ENCODE measurements around the gene SLC49A3. TPM values are rescaled to one million over a fixed set of nuclear protein-coding genes. Genes with fewer than 3 reads are reported as not detected.
"Not testable (repeated sequence)": the region's sequence is repeated elsewhere in the genome, so short reads cannot be mapped to it uniquely, and the experiment has no call there.

SLC49A3 gene
- total RNA-seq, 1 experiment from 2014 or later = not detected

DNA sequence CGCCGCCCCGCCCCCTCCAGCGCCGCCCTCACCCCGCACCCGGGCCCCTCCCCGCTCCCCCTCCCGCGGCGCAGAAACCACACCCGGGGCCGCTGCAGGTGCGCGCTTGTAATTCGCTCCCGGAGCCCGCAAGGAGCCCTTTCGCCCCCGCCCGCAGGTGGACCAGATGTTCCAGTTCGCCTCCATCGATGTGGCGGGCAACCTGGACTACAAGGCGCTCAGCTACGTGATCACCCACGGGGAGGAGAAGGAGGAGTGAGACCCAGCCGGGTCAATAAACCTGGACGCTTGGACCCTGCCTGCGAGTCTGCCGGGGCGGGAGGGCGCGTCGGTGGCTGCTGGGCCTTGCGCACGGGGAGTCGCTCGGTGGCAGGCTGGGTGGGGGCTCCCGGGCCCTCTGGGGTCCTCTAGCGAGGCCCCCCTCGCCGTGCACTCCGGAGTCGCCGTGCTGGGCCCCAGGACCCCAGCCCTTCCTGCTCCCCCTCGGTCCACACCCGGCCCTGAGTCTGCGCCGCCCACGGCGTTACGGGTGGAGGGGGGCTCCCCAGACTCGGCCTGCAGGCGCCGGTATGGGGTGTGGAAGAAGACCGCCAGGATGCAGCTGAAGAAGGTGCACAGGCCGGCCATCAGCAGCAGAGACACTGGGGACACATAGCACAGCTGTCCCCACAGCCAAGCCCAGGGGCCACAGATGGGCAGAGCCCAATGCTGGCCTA, 7.1 kb downstream of the SLC49A3 start:
- DNase-seq (ENCODE audit: low read depth) = no peak

DNA sequence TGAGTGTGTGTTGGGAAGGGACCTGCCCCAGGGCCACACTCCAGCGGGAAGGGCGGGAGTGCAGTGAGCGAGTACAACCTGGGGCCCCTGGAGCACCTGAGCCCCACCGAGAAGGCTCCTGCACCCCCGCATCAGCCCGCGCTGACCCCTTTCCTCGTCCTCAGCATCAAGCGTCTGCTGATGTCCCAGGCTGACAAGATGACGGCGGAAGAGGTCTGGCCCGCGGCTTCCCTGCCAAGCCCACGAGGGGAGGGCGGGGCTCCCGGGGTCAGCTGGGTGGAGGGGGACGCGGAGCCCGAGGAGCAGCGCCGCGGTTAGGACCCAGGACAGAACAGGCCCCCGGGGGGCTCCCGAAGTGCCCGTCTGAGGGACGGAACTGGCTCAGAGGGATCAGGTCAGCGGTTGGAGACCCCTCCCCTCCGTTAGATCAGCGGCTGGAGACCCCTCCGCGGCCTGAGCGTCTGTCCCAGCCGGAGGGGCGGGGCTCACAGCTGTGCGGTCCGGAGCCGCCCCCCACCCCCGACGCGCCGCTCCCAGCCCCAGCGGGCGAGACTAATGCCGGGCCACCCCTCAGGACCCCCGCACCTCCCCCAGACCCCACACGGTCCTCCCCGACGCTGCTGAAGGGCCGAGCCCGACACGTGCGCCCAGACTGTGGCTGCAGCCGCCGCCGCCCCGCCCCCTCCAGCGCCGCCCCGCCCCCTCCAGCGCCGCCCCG, 7.9 kb downstream of the SLC49A3 start:
- DNase-seq (ENCODE audit: low read depth) = peak; percentile 25

DNA sequence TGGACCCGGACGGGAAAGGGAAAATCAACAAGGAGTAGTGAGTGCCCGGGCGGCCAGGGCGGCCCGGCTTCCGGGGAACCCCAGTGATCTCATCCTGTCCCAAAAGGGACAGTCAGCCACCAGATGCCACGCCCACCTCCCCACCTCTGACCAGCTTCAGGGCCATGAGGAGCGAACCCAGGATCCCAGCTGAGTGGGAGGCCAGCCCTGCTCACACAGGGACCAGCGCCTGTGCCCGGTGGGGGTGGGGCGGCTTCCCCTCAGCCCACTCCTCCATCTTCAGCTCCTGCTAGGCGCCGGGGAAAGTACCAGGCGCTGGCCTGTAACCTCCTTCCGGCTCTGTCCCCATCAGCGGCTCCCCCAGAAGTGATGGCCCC, 8.4 kb downstream of the SLC49A3 start:
- DNase-seq (ENCODE audit: low read depth) = no peak

DNA sequence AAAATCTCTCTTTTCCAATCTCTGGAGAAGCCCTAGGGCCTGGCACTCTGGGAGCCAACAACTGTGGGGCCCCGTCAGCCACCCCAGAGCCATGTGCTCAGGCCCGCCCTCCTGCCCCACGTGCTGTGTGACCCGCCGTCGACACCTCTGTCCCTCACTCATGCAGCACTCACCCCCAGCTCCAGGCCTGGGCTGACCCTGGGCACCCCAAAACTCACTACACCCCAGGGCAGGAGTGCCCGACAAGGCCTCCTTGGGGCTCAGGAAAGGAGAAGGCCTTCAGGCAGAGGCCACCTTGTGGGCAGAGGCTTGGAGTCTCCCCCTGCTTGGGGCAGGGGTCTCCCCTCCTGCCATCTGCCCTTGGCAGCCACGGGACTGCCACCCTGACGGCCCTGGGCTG, 8.9 kb downstream of the SLC49A3 start:
- DNase-seq (ENCODE audit: low read depth) = no peak

DNA sequence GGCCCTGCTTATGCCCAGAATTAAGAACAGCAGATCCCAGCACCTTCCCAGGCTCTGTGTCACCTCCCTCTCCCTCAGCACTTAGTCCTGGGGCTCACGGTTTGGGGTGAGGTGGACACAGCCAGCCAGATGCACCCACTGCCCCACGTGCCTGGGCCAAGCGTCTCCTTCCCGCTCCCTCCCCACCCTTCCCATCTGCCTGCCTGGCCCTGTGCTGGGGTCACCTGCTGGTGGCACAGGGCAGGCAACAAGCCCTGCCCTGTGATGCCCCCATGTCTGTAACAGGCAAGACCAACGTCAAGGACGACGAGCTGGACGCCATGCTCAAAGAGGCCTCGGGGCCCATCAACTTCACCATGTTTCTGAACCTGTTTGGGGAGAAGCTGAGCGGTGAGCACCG, 9.3 kb downstream of the SLC49A3 start:
- no peak for DNase-seq (ENCODE audit: low read depth)

DNA sequence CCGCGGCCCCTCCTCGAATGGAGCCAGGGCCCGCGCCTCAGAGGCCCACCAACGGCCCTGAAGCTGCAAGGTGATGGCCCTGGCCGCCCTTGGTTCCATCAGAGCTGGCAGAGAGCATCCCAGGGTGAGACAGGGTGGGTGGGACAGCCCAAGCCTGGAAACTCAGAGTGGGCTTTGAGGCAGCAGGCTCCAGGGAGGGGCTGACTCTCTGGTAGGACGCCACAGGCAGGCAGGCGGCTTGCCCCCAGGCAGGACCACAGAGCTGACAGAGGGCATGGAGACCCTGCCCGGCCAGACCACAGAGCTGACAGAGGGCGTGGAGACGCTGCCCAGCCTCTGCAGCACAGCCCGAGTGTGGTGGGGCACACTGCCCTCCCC, 9.9 kb downstream of the SLC49A3 start:
- no peak for DNase-seq (ENCODE audit: low read depth)

DNA sequence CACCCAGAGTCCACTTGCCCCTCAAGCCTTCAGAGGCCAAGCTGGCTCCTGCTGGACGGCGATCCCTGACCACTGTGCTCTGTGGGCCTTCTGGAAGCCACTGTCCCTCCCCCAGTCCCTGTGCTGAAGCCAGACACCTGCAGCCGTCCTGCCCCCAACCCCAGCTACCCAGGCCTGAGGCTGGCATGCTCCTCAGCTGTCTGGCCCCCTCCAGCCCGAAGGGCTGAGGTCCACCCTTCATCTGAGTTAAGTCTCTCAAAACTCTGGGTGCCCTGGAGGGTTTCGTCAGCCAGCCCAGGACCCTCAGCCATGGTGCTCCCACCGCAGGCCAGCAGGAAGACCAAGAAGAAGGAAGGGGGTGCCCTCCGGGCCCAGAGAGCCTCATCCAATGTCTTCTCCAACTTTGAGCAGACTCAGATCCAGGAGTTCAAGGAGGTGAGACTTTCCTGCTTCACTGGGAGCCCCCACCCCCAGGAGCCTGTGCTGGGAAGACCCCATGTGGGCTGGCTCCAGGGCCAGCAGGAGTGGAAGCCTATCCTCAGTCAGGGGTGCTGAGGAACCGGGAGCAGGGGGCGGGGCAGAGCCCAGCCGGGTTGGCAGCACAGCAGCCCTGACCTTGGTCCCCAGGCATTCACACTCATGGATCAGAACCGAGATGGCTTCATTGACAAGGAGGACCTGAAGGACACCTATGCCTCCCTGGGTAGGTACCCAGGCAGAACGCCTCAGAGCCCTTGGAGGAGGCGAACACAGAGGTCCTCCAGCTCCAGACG, 10.4 kb downstream of the SLC49A3 start:
- DNase-seq (ENCODE audit: low read depth) = no peak

DNA sequence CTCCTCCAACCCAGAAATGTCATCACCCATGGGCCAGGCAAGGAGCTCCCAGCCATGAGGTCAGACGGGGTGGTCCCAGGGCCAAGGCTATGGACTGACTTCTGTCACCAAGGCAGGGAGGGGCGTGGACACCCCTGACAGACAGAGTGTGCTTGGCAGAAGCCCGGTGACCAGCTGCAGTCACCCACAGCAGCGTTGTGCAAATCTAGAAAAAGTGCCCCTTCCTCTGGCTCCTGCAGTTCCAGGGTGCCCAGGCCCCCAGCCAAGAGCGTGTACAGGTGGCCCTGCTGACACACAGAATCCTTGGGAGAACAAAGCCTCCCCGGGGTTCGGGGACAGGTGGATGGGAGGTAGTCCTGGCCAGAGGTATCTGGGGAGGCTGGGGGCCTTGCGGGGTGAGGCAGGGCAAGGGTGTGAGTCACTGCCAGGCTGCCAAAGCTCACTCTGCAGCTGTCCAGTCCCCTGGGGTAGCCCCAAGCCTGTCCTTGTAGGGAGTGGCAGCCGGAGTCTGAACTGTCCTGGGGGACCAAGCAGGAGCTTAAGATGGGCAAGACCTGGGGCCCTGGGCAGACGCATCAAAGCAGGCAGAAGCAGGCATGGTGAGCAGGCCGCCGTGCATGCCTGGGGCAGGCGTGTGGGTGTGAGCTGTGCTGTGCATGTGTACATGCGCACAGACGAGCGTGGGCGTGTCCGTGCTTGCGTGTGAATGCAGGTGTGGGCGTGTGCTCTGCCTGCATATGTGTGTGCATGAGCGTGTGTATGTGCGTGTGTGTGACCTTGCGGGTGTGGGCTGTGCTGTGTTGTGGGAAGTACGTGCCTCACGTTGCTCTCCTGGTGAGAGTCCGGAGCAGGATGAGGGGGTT, 11.3 kb downstream of the SLC49A3 start:
- no peak for DNase-seq (ENCODE audit: low read depth)

DNA sequence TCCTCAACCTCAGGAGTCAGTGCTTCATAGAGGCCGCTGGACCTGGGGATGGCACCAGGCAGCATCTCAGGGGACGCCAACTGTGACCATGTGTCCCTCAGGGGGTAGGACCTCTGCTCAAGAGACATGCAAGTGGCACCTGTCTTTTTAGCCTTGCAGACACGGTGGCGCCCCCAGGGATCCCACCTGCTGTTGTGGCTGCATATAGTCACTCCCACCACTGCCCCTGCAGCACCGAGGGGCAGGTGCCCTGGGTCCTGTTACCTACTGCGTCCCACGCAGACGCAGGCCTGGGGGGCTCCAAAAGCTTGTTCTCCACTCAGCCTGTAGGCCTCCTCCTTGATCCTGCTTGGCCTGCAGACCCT, 12.1 kb downstream of the SLC49A3 start:
- no peak for DNase-seq (ENCODE audit: low read depth)

DNA sequence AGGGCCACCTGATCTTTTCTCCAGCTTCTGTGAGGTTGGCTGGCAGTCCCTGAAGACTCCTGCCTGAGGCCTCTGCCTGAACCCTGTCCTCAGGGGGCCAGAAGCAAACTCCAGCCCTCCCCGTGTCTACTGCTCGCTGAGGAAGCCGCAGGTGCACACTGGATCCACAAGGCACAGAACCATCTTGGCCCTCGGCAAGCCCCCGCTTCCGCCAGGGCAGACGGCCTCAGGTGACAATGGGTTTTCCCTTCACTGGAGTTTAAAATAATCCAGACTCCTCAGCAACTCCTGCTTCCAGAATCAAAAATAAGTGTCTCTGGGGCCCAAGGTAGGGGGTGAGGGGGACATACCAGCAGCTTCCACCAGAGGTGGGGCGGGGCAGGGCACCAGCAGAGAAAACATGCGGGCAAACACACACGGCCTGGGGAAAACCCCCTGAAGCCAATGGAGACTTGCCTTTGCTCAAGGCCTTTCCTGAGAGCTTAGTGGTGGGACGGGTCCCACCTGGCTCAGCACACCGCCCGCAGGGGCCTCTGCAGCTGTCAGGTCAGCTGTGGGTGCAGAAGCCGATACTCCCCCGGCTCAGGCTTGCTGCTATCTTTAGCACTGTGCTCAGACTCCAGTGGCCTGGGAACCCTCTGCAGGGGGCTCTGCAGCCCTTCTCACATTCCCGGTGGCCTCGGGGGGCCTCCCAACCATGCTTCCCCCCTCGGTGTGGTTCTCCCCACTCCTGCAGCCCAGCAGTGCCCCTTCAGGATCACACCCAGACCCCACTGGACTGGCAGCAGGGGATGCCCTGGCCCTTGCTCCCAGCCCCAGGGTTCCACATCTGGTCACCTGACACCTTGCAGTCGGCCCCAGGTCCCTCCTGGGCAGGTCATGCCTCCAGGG, 12.7 kb downstream of the SLC49A3 start:
- no peak for DNase-seq (ENCODE audit: low read depth)

DNA sequence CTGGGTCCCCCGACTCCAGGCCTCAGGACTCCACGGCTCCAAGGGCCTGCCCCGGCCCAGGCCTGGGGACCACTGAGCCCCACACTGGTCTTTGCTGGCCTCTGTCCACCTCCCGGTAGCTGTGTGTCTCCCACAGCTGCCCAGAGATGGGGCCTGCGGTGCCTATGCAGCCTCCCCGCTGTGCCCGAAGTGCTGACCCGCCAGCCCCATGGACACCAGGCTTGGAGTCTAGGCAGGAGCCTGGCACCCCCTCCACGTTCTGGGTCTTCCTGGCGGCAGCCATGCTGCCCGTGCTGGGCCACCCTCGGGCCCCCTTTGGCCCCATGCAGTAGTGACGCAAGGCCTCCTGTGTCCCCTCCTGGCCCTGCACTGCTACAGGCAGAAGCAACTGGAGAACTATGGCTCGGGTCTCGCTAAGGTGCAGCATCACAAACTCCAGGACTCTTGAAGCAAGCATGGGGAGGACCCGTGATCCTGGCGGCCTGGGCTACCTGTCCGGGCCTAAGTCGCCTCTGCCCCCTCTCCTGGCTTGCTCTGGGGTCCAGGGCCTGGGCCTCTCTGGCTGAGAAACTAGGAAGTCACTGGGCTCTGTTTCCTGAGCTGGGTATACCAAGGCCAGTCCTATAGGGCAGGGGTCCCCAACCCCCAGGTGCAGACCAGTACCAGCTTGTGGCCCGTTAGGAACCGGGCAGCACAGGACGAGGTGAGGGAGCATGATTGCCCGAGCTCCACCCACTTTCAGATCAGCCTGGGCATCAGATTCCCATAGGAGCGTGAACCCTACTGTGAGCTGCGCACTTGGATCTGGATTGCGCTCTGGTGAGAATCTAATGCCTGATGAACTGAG, 13.7 kb downstream of the SLC49A3 start:
- no peak for DNase-seq (ENCODE audit: low read depth)

DNA sequence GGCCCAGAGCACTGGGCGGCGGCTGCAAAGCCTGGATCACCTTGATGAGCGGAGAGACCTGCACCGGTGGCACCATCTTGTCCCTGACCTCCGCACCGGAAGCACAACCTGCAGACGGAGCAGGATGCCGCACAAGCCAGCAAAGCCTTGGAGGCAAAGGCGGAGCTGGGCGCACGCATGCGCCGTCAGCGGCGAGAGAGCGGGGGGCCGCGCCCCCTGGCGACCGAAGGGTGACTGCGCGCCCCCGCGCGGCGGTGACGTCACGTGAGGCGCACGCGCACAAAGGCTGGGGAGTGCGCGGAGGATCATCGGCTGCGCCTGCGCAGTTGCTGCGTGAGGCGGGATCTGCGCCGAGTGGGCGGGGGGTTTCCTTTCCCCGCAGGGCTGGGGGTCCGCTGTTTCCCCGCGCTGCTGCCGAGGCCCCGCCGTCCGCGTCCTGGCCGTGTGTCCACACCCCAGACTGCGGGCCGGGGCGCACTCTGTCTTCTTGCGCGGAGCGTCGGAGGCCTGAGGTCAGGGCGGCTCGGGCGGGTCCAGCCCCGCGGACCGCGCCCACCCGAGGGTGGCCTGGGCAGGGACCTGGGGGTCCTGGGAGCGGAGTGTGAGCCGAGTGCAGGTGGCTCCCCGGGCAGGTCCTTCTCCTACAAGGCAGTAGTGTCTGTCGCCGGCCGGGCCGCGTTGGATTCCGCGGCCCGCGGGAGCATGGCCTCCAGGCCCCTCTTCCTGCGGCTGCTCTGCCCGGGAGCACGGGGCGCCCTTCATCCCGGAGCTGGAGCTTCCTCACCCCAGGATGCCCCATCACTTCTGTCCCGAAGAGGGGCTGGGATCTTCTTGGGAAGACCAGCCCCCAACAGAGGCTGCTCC, 14.5 kb downstream of the SLC49A3 start, which contains the start of the genes ATP5ME and MYL5:
Gene ATP5ME, minus strand, starts transcription at position 105 of the 864 bp plus-strand sequence. Its CDS starts 29 bp downstream, at position 76.
Gene MYL5, plus strand, starts transcription at position 371 of the 864 bp plus-strand sequence. CDS start 3,485 bp downstream, outside the sequence.
- peak; percentile 89 for DNase-seq (ENCODE audit: low read depth)

DNA sequence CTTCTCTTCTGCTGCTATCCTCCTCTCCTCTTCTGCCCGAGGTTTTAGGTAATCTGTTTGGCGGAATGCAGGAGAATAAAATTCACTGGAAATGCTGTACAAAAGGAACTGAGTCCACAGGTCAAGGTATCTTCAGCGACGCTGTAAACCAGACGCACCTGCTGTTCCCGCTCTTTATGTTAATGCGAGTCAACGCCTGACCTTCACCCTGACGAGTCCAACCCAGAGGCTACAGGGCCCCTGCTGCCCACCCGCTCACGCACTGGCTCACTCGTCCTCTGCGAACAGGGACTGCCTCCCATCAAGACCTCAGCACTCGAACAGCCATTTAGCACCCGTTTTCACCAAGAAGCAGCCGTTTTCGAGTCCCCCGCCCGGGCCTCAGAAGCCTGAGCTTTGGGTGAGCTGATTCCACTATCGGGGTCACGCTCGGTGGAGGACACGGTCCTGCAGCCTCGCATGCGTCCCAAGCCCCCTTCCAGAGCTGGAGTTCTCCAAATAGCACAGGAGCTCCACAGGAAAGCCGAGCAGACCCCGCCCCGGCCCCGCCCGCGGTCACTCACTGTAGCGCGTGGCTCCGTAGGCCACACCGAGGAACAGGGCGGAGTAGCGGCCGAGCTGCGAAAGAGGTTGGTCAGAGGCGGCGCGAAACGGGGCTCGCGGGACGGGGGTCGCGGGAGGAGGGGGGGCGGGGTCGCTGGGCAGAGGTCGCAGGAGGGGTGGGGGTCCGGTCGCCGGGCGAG, 15.4 kb downstream of the SLC49A3 start:
- peak; percentile 30 for DNase-seq (ENCODE audit: low read depth)

DNA sequence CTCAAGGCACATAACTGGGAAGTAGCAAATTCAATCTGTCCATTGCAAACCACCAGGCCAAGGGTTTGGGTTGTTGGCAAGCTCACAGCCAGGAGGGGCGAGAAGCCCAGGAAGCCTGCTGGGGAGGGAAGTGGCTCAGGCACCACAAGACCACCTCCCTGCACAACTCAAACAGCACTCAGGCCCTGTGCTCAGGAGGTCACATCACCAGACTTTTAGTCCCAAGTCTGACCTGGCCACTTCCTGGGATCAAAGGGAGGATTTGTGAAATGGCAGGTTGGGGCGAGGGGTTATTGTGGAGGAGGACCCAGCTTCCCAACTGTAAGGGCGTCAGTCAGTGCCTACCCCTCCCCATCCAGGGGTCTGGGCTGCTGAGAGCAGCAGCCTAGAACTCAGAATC, 17.2 kb downstream of the SLC49A3 start:
- DNase-seq (ENCODE audit: low read depth) = no peak

DNA sequence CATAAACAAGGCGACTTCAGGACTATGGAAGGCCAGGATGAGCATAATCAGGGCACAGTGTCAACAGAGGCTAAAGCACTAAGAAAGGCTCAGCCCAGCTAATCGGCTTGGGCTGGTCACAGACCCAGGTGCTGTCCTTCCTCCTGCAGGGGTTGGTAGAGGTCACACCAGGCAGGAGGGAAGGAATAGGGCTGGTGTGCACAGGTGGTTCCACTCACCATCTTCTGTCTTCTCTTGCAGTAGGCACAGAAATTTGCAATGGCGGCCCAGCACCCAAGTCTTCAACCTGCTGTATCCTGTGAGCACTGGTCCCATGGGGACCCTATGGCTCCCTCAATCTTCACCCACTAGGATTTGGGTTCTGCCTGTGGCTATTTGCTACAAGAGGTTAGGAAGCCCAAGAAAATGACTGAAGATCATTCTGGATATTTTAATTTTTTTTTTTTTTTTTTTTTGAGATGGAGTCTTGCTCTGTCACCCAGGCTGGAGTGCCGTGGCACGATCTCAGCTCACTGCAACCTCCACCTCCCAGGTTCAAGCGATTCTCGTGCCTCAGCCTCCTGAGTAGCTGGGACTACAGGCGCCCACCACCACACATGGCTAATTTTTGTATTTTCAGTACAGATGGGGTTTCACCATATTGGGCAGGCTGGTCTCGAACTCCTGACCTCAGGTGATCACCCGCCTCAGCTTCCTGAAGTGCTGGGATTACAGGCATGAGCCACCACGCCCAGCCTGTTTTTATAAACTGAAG, 19.0 kb downstream of the SLC49A3 start:
- not testable (repeated sequence) for DNase-seq (ENCODE audit: low read depth)

DNA sequence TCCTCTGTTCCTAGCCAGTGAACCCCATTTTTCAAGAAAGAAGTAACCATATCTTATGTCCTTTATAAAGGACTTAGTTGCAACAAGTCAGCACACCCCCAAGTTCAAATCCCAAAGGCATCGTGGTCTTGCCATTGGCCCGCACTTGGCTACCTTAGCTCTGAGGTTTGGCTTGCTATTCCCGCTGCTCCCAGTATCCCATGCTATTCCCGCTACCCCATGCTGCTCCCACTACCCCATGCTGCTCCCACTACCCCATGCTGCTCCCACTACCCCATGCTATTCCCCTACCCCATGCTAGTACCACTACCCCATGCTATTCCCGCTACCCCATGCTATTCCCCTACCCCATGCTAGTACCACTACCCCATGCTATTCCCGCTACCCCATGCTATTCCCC, 20.7 kb downstream of the SLC49A3 start:
- not testable (repeated sequence) for DNase-seq (ENCODE audit: low read depth)

DNA sequence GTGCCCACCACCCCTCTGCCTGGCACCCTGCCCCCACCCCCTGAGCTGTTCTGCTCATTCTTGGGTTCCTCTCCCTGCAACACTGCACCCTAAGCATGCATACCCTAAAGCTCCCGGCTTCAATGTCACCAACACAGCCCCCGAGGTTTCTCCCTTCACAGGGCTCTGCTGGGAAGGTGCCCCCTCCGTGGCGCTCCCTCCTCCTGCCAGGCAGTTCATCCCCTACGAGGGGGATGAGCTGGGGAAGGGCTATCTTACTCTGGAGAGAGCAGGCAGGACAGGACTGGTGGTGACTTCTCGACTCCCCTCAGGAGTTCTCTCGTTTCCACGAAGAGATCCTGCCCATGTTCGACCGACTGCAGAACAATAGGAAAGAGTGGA, 21.4 kb downstream of the SLC49A3 start:
- no peak for DNase-seq (ENCODE audit: low read depth)

All from RPMI7951 (cell line).